NT2/D1 (cell line): ENCODE measurements around the gene HTR7.

ENCODE experiments used
- DNase-seq: peaks from one replicate; pipeline ENCODE4 v3.0.0-alpha.2; 2011; ENCODE audit warnings: low read depth, low spot score
- H3K27me3 ChIP-seq: 2 replicates; pipeline ENCODE4 v1.6.0; 2011; ENCODE audit warnings: mild to moderate bottlenecking; ENCODE audit not compliant: insufficient read length, insufficient read depth
- H3K36me3 ChIP-seq: 2 replicates; pipeline ENCODE4 v1.6.1; 2011; ENCODE audit warnings: mild to moderate bottlenecking, low read length, mixed read lengths; ENCODE audit not compliant: insufficient read depth, insufficient read length
- H3K4me1 ChIP-seq: 2 replicates; pipeline ENCODE4 v1.5.1; 2011; ENCODE audit not compliant: insufficient read depth, insufficient read length
- H3K4me3 ChIP-seq: 2 replicates; pipeline ENCODE4 v1.5.1; 2011; ENCODE audit warnings: low read depth; ENCODE audit not compliant: insufficient read length
- H3K9ac ChIP-seq: 2 replicates; pipeline ENCODE4 v1.6.0; 2011; ENCODE audit warnings: low read depth; ENCODE audit not compliant: insufficient read length
- H3K9me3 ChIP-seq: 2 replicates; pipeline ENCODE4 v1.5.1; 2011; ENCODE audit warnings: mild to moderate bottlenecking, low read length; ENCODE audit not compliant: insufficient read depth
- SUZ12 ChIP-seq: IDR thresholded peaks from 2 replicates; pipeline ENCODE4 v1.6.1; 2011; ENCODE audit not compliant: insufficient read length, insufficient read depth; ENCODE audit errors: extremely low read depth
- YY1 ChIP-seq: IDR thresholded peaks from 2 replicates; pipeline ENCODE4 v1.6.1; 2011; ENCODE audit not compliant: insufficient read length, insufficient read depth
- ZNF274 ChIP-seq: IDR thresholded peaks from 2 replicates; pipeline ENCODE4 v1.6.1; 2011; ENCODE audit warnings: mild to moderate bottlenecking, low read depth, low read length

Gene HTR7

GRCh38 chr10:90871766-90872647 lies 14.2 kb upstream of the HTR7 start, which contains the start of gene RPP30:
Gene RPP30, plus strand, starts transcription at chr10:90871974. Its CDS starts 13 bp downstream, at chr10:90871987.
- Histone ChIP-seq H3K4me1 (no peaks in the 10 kb centered on the region), H3K9me3 (no peaks in the 10 kb centered on the region), H3K4me3 (peak within 1 kb of the TSS; percentile 73), H3K9ac (peak within 1 kb of the TSS; percentile 81), H3K36me3 (peaks cover 8% of the 10 kb centered on the region), H3K27me3 (no peaks in the 10 kb centered on the region)
- DNase-seq, result no peak
- TF ChIP-seq SUZ12, result no peak
- TF ChIP-seq YY1, result peak; percentile 50
- no peak for TF ChIP-seq ZNF274

GRCh38 chr10:90871279-90871765 lies 13.5 kb upstream of the HTR7 start:
- no peaks in the 10 kb centered on the region for H3K9me3 ChIP-seq

GRCh38 chr10:90866050-90866598 lies 8.3 kb upstream of the HTR7 start:
- DNase-seq, result no peak
- H3K9me3 ChIP-seq, result no peaks in the 10 kb centered on the region
- H3K36me3 ChIP-seq, result no peaks in the 10 kb centered on the region
- TF ChIP-seq YY1 (no peak), SUZ12 (no peak), ZNF274 (no peak)
- H3K4me1 ChIP-seq, result no peaks in the 10 kb centered on the region
- no peaks in the 10 kb centered on the region for H3K27me3 ChIP-seq
- no peak overlapping the region for H3K9ac ChIP-seq
- H3K4me3 ChIP-seq, result no peak overlapping the region

More at GRCh38 chr10:90871279-90871765, 13.5 kb upstream of the HTR7 start:
- Histone ChIP-seq H3K27me3 (no peaks in the 10 kb centered on the region), H3K36me3 (peaks cover 3% of the 10 kb centered on the region), H3K4me1 (no peaks in the 10 kb centered on the region), H3K4me3 (peak overlapping the region; percentile 73), H3K9ac (peak overlapping the region; percentile 81)
- DNase-seq, result peak; percentile 51
- no peak for TF ChIP-seq ZNF274
- peak; percentile 9 for TF ChIP-seq YY1

GRCh38 chr10:90865401-90865800 lies 7.6 kb upstream of the HTR7 start:
- H3K4me3 ChIP-seq, result no peak overlapping the region
- H3K27me3 ChIP-seq, result no peaks in the 10 kb centered on the region
- no peak overlapping the region for H3K9ac ChIP-seq
- no peaks in the 10 kb centered on the region for H3K4me1 ChIP-seq
- no peaks in the 10 kb centered on the region for H3K9me3 ChIP-seq
- no peak for DNase-seq
- H3K36me3 ChIP-seq, result no peaks in the 10 kb centered on the region
- no peak for TF ChIP-seq YY1
- no peak for TF ChIP-seq ZNF274
- no peak for TF ChIP-seq SUZ12

- TF ChIP-seq YY1 (no peak), SUZ12 (no peak), ZNF274 (no peak)
- Histone ChIP-seq H3K27me3 (peaks cover 12% of the 10 kb centered on the region), H3K4me3 (no peak overlapping the region), H3K9me3 (no peaks in the 10 kb centered on the region), H3K36me3 (no peaks in the 10 kb centered on the region), H3K9ac (no peak overlapping the region), H3K4me1 (no peaks in the 10 kb centered on the region)
- DNase-seq, result no peak
Measured at GRCh38 chr10:90862908-90863514, 5.2 kb upstream of the HTR7 start.

- Histone ChIP-seq H3K9ac (no peak overlapping the region), H3K9me3 (no peaks in the 10 kb centered on the region), H3K4me3 (no peak overlapping the region), H3K36me3 (no peaks in the 10 kb centered on the region), H3K4me1 (no peaks in the 10 kb centered on the region), H3K27me3 (peaks cover 27% of the 10 kb centered on the region)
- no peak for TF ChIP-seq SUZ12
- no peak for TF ChIP-seq YY1
- no peak for TF ChIP-seq ZNF274
- no peak for DNase-seq
Measured at GRCh38 chr10:90860790-90861189, 3.0 kb upstream of the HTR7 start.

- TF ChIP-seq ZNF274, result no peak
- TF ChIP-seq SUZ12, result no peak
- TF ChIP-seq YY1, result no peak
- H3K27me3 ChIP-seq, result peaks cover 27% of the 10 kb centered on the region
- no peaks in the 10 kb centered on the region for H3K9me3 ChIP-seq
- no peaks in the 10 kb centered on the region for H3K4me1 ChIP-seq
- no peak for DNase-seq
- no peak overlapping the region for H3K9ac ChIP-seq
- no peak overlapping the region for H3K4me3 ChIP-seq
- no peaks in the 10 kb centered on the region for H3K36me3 ChIP-seq
Measured at GRCh38 chr10:90859321-90859751, 1.5 kb upstream of the HTR7 start.
